Measurements from ENCODE around the gene PUM2.

PUM2 gene

GRCh38 chr2:20220806-20221554, 129.7 kb downstream of the PUM2 start:
- H3K27ac Mint-ChIP-seq, result no peak overlapping the region
- peaks cover 2% of the 10 kb centered on the region for H3K4me1 Mint-ChIP-seq (ENCODE audit: low read depth)
- no peaks in the 10 kb centered on the region for H3K36me3 Mint-ChIP-seq (ENCODE audit: low read depth)
- peaks cover 40% of the 10 kb centered on the region for H3K27me3 Mint-ChIP-seq (ENCODE audit: low read depth)
- no peaks in the 10 kb centered on the region for H3K9me3 Mint-ChIP-seq
- H3K4me3 Mint-ChIP-seq, result no peak overlapping the region

- H3K4me1 Mint-ChIP-seq (ENCODE audit: low read depth), result no peaks in the 10 kb centered on the region
- H3K27me3 Mint-ChIP-seq (ENCODE audit: low read depth), result peaks cover 34% of the 10 kb centered on the region
- H3K4me3 Mint-ChIP-seq, result no peak overlapping the region
Observed at GRCh38 chr2:20219763-20220380, 130.8 kb downstream of the PUM2 start.

GRCh38 chr2:20218331-20219320, 132.0 kb downstream of the PUM2 start:
- Mint-ChIP-seq H3K27ac (no peak overlapping the region), H3K36me3 (ENCODE audit: low read depth) (no peaks in the 10 kb centered on the region), H3K9me3 (no peaks in the 10 kb centered on the region), H3K4me3 (no peak overlapping the region), H3K27me3 (ENCODE audit: low read depth) (peaks cover 39% of the 10 kb centered on the region), H3K4me1 (ENCODE audit: low read depth) (no peaks in the 10 kb centered on the region)

More at GRCh38 chr2:20219763-20220380, 130.8 kb downstream of the PUM2 start:
- no peaks in the 10 kb centered on the region for H3K9me3 Mint-ChIP-seq
- no peaks in the 10 kb centered on the region for H3K36me3 Mint-ChIP-seq (ENCODE audit: low read depth)
- no peak overlapping the region for H3K27ac Mint-ChIP-seq

GRCh38 chr2:20217041-20217970, 133.3 kb downstream of the PUM2 start:
- Mint-ChIP-seq H3K36me3 (ENCODE audit: low read depth) (no peaks in the 10 kb centered on the region), H3K4me1 (ENCODE audit: low read depth) (no peaks in the 10 kb centered on the region), H3K9me3 (no peaks in the 10 kb centered on the region), H3K27ac (no peak overlapping the region), H3K27me3 (ENCODE audit: low read depth) (peaks cover 31% of the 10 kb centered on the region), H3K4me3 (no peak overlapping the region)

GRCh38 chr2:20216130-20217025, 134.3 kb downstream of the PUM2 start:
- no peak overlapping the region for H3K4me3 Mint-ChIP-seq

GRCh38 chr2:20215183-20216040, 135.2 kb downstream of the PUM2 start:
- no peak overlapping the region for H3K4me3 Mint-ChIP-seq
- H3K27me3 Mint-ChIP-seq (ENCODE audit: low read depth), result peaks cover 12% of the 10 kb centered on the region
- no peaks in the 10 kb centered on the region for H3K4me1 Mint-ChIP-seq (ENCODE audit: low read depth)

More at GRCh38 chr2:20216130-20217025, 134.3 kb downstream of the PUM2 start:
- Mint-ChIP-seq H3K27me3 (ENCODE audit: low read depth) (peaks cover 21% of the 10 kb centered on the region), H3K27ac (no peak overlapping the region), H3K9me3 (no peaks in the 10 kb centered on the region), H3K4me1 (ENCODE audit: low read depth) (no peaks in the 10 kb centered on the region), H3K36me3 (ENCODE audit: low read depth) (no peaks in the 10 kb centered on the region)

GRCh38 chr2:20214566-20215182, 136.0 kb downstream of the PUM2 start:
- H3K9me3 Mint-ChIP-seq, result no peaks in the 10 kb centered on the region
- H3K4me1 Mint-ChIP-seq (ENCODE audit: low read depth), result no peaks in the 10 kb centered on the region
- no peak overlapping the region for H3K27ac Mint-ChIP-seq
- peaks cover 9% of the 10 kb centered on the region for H3K27me3 Mint-ChIP-seq (ENCODE audit: low read depth)
- no peaks in the 10 kb centered on the region for H3K36me3 Mint-ChIP-seq (ENCODE audit: low read depth)
- no peak overlapping the region for H3K4me3 Mint-ChIP-seq

More at GRCh38 chr2:20215183-20216040, 135.2 kb downstream of the PUM2 start:
- Mint-ChIP-seq H3K27ac (no peak overlapping the region), H3K9me3 (no peaks in the 10 kb centered on the region), H3K36me3 (ENCODE audit: low read depth) (no peaks in the 10 kb centered on the region)

- H3K27me3 Mint-ChIP-seq (ENCODE audit: low read depth), result peaks cover 9% of the 10 kb centered on the region
- H3K27ac Mint-ChIP-seq, result no peak overlapping the region
- H3K9me3 Mint-ChIP-seq, result no peaks in the 10 kb centered on the region
- no peaks in the 10 kb centered on the region for H3K36me3 Mint-ChIP-seq (ENCODE audit: low read depth)
- no peak overlapping the region for H3K4me3 Mint-ChIP-seq
- H3K4me1 Mint-ChIP-seq (ENCODE audit: low read depth), result no peaks in the 10 kb centered on the region
Observed at GRCh38 chr2:20213651-20214565, 136.7 kb downstream of the PUM2 start.

GRCh38 chr2:20212871-20213503, 137.7 kb downstream of the PUM2 start:
- Mint-ChIP-seq H3K9me3 (no peaks in the 10 kb centered on the region), H3K4me3 (no peak overlapping the region), H3K4me1 (ENCODE audit: low read depth) (no peaks in the 10 kb centered on the region), H3K27me3 (ENCODE audit: low read depth) (peaks cover 6% of the 10 kb centered on the region), H3K36me3 (ENCODE audit: low read depth) (no peaks in the 10 kb centered on the region), H3K27ac (no peak overlapping the region)

- Mint-ChIP-seq H3K27me3 (ENCODE audit: low read depth) (peaks cover 6% of the 10 kb centered on the region), H3K27ac (no peak overlapping the region), H3K4me1 (ENCODE audit: low read depth) (no peaks in the 10 kb centered on the region), H3K4me3 (no peak overlapping the region), H3K36me3 (ENCODE audit: low read depth) (no peaks in the 10 kb centered on the region), H3K9me3 (no peaks in the 10 kb centered on the region)
Observed at GRCh38 chr2:20212459-20212870, 138.2 kb downstream of the PUM2 start.

All from T-helper 1 cell treated with Interleukin-12 subunit alpha and Interleukin-12 subunit beta and Interleukin-4 antibody, amounts not matched to agents 30 μg/mL and 1 μg/mL, for 36 hours (primary cell).